T47D (cell line): ENCODE measurements around the gene ZNF608.

Experiments used
- DNase-seq, 2 experiments: peaks; one replicate each; pipeline versions ENCODE4 v3.0.0 to v3.0.0-alpha.2; 2011 to 2012; ENCODE audit warnings: low read depth in 1 of 2, low spot score in 1 of 2
- JUND ChIP-seq: IDR thresholded peaks from 2 replicates; pipeline ENCODE4 v1.6.1; 2012; ENCODE audit warnings: low read depth
- in situ Hi-C: cut with HindIII; loops from 2 replicates; pipeline ENCODE4 v1.10.0; 2016; ENCODE audit warnings: low sequenced_read_pairs, low pct_unique_long_range_greater_than_20kb

ZNF608 gene

GRCh38 chr5:124713595-124713994, 32.8 kb downstream of the ZNF608 start:
- in situ Hi-C loops, result no loop called here
- DNase-seq, result no peak
- no peak for TF ChIP-seq JUND

- no peak for DNase-seq
- in situ Hi-C loops, result no loop called here
- TF ChIP-seq JUND, result no peak
These were observed 33.6 kb downstream of the ZNF608 start for GRCh38 chr5:124712731-124713305.

- in situ Hi-C loops, result no loop called here
- DNase-seq, result no peak
- no peak for TF ChIP-seq JUND
These were observed 38.4 kb downstream of the ZNF608 start for GRCh38 chr5:124708086-124708485.

- DNase-seq, result no peak
- in situ Hi-C loops, result no loop called here
- TF ChIP-seq JUND, result no peak
These were observed 38.9 kb downstream of the ZNF608 start for GRCh38 chr5:124707520-124707919.

GRCh38 chr5:124706729-124707361, 39.6 kb downstream of the ZNF608 start:
- in situ Hi-C loops, result no loop called here
- TF ChIP-seq JUND, result no peak
- DNase-seq, result no peak

- in situ Hi-C loops, result no loop called here
These were observed 40.4 kb downstream of the ZNF608 start for GRCh38 chr5:124706051-124706450.

GRCh38 chr5:124705577-124705976, 40.9 kb downstream of the ZNF608 start:
- TF ChIP-seq JUND, result no peak
- no peak for DNase-seq
- in situ Hi-C loops, result no loop called here

More at GRCh38 chr5:124706051-124706450, 40.4 kb downstream of the ZNF608 start:
- no peak for TF ChIP-seq JUND
- DNase-seq, result no peak

GRCh38 chr5:124704594-124705284, 41.7 kb downstream of the ZNF608 start:
- in situ Hi-C loops, result no loop called here
- TF ChIP-seq JUND, result no peak
- no peak for DNase-seq

- no peak for DNase-seq
- TF ChIP-seq JUND, result no peak
- in situ Hi-C loops, result no loop called here
These were observed 42.4 kb downstream of the ZNF608 start for GRCh38 chr5:124703995-124704394.

- in situ Hi-C loops, result no loop called here
- no peak for DNase-seq
- no peak for TF ChIP-seq JUND
These were observed 43.9 kb downstream of the ZNF608 start for GRCh38 chr5:124702525-124702924.

- DNase-seq, result no peak
- TF ChIP-seq JUND, result no peak
- in situ Hi-C loops, result no loop called here
These were observed 44.5 kb downstream of the ZNF608 start for GRCh38 chr5:124701873-124702425.

- peak in 1 of 2 experiments; percentile 35 for DNase-seq
- TF ChIP-seq JUND, result no peak
- in situ Hi-C loops, result no loop called here
These were observed 45.4 kb downstream of the ZNF608 start for GRCh38 chr5:124701016-124701415.

GRCh38 chr5:124700333-124700732, 46.1 kb downstream of the ZNF608 start:
- in situ Hi-C loops, result no loop called here
- TF ChIP-seq JUND, result no peak
- DNase-seq, result no peak
